ENCODE data around the gene CZIB.

DNA sequence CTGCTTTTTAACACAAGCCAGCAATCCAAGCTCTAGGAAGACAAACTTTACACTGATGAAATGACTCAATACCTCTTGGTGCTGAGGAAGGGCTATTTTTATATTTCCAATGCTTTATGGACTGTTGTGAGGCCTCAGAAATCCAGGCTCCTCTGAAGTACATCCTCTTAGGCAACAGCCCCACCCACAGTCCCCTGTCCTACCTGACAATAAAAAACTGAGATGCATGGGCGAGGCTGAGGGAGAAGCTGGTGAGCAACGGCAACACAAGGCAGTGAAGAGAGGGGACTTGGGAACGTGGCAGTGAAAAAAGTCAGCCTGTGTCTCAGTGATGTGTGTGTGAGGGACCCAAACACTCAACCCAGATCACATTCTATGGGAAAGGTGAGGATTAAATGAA lies 33.9 kb downstream of the CZIB start:
- TF ChIP-seq EZH2 (IDR thresholded peaks at IDR 0.05; ENCODE audit: insufficient read depth, poor library complexity, severe bottlenecking), result no peak
- no peak for TF ChIP-seq EZH2phosphoT487 (IDR thresholded peaks at IDR 0.05; ENCODE audit: insufficient read depth, low read depth)
